Brain pericyte (primary cell): Measurements from ENCODE around the gene PSMA8.
"Not testable (repeated sequence)": the region's sequence is repeated elsewhere in the genome, so short reads cannot be mapped to it uniquely, and the experiment has no call there.

Experiments used
- DNase-seq: peaks from one replicate; pipeline ENCODE4 v3.0.0-alpha.2; 2012; ENCODE audit warnings: low read depth, low spot score

PSMA8 gene

GRCh38 chr18:26133652-26134051, at the start of gene PSMA8:
Gene PSMA8 (plus strand): TSS chr18:26133869. CDS start chr18:26133966, 97 bp downstream.
- no peak for DNase-seq

DNA sequence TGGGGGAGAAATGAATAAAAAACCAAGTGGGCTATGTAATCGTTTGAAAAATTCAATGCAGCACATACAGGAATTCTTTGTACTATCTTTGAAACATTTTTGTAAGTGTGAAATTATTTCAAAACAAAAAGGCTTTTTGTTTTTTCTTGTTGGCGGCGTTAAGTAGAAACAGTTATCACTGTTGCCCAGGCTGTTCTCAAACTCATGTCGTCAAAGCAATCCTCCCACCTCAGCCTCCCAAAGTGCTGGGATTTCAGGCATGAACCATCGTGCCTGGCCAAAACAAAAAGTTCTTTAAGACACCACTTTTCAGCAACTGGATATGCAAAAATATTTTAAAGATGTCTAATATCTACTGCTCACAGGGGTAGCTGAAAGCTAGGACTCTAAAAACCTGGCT, 48.6 kb upstream of the PSMA8 start:
- DNase-seq: no peak

DNA sequence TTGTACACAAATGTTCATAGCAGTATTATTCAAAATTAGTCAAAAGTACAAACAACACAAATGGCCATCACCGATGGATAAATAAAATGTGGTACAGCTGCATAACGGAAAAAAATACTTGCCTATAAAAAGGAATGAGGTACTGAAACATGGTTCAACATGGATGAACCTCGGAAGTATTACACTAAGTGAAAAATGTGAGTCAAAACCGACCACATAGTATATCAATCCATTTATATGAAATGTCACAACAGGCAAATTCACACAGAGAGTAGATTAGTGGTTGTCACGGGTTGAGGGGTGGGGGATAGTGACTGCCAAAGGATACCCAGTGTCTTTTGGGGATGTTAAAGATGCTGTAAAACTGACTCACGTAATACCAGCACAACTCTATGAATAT, 46.7 kb upstream of the PSMA8 start:
- DNase-seq: no peak

GRCh38 chr18:26088487-26088886, 45.2 kb upstream of the PSMA8 start:
- DNase-seq: no peak

- peak; percentile 4 for DNase-seq
Observed at GRCh38 chr18:26089293-26090129, 44.2 kb upstream of the PSMA8 start.

DNA sequence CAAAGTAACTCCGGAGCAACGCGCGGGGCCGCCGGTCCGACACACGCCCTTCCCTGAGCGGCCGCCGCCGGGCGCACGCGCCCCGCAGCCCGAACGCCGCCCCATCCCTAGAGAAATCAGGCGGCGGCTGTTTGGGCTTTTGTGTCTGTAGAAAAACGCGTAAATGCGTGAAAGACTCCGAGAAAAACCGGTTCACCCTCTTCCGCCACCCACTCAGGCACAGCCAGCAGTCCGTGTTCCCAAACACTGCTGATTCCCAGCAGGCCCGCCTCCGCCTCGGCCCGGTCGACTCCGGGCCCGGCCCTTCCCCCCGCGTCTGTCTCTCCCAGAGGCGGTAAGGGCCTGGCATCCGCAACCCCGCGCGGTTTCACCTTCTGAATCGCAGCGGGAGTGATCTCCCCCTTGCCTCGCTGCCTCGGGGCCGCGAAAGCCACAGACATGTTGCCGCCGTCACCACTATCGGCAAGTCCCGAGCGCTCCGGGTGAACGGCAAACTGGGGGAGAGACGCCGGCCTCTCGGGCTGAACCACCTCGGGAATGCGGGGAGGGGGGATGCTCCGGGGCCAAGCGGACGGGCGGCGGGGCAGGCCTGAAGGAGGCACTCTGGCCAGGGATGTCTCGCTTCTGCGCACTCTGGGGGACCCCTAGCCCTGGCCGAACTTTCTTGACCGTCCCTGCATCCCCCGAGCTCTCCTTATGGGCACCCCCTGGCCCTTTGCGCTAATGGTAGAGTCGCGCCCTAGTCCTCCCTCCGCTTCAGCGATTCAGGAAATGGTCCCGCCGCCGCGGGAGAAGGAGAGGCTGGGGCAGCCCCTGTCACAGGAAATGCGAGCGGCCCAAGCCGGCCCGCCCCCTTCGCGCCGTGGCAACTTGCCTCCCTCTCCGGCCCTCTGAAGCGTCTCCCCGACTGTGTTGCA, 43.3 kb upstream of the PSMA8 start, which contains the start of gene SS18:
Gene SS18 (minus strand): TSS at position 484 of the 917 bp plus-strand sequence. CDS start 44 bp downstream, at position 440.
- DNase-seq: peak; percentile 79

DNA sequence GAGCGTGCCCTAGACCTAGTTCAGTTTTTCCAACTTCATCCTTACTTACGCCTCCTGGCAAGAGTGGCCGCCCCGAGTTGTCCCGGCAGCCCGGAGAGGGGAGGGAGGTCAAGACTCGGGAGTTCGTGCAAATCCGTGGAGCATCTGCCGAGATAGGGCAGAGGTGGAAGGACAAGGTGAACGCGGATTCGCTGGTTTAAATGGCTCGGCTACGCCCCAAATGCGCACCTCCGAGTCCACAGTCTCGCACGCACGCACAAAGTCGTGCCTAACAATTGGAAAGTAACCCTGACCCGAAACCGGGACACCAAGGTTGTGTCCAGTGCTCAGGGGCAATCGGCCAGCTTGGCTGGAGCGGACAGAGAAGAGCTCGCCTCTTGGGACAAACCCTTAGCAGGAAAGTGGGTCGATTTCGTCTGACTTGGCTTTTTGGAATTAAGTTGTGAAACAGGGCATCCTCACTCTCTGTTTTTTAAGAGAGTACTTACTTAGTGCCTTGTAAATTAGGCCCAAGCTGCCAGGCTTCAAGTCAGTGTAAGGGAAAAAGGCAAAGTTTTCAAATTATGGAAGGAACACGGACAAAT, 42.5 kb upstream of the PSMA8 start:
- DNase-seq: no peak

DNA sequence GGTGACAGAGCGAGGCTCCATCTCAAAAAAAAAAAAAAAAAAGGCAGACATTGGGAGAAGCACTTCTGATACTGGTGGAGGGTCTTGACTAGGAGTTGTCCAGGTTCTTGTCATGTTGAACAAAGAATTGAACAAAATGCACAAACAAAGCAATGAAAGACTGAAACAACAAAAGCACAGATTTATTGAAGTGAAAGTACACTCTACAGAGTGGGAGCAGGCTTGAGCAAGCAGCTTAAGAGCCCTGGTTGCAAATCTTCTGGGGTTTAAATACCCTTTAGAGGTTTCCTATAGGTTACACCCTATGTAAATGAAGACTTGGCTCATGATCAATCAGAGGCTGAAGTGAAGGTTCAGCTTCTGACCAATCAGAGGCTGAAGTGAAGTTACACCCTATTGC, 36.8 kb upstream of the PSMA8 start:
- DNase-seq: no peak

DNA sequence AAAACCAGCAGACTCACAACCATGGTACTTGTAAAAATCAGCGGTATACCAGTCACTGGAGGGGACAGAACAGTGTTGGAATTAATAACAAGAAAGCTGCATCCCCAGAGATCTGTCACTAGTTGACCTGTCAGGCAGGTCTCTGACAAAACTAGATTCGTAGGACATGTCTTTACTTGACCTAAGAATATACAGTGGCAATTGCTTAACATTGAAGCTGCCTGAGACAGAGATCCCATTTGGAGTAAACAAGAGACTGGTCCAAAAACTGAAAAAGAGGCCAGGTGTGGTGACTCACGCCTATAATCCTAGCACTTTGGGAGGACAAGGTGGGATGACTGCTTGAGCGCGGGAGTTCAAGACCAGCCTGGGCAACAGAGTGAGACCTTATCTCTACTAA, 36.1 kb upstream of the PSMA8 start:
- no peak for DNase-seq

DNA sequence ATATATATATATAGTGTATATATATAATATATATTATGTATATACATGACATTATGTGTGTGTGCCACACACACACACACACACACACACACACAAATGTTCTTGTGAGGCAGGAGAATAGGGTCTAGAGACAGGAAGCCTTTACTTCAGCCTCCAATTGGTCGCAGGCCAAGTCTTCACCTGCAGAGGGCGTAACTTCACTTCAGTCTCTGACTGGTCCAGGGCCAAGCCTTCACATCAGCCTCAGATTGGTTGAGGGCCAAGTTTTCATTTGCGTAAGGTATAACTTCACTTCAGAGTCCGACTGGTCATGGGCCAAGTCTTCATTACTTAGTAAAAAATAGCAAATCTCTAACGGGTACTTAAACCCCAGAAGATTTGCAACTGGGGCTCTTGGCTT, 30.1 kb upstream of the PSMA8 start:
- DNase-seq: no peak

GRCh38 chr18:26104035-26104434, 29.6 kb upstream of the PSMA8 start:
- DNase-seq: no peak

- no peak for DNase-seq
Observed at GRCh38 chr18:26119246-26119645, 14.4 kb upstream of the PSMA8 start.

GRCh38 chr18:26121476-26121875, 12.2 kb upstream of the PSMA8 start:
- DNase-seq: no peak

DNA sequence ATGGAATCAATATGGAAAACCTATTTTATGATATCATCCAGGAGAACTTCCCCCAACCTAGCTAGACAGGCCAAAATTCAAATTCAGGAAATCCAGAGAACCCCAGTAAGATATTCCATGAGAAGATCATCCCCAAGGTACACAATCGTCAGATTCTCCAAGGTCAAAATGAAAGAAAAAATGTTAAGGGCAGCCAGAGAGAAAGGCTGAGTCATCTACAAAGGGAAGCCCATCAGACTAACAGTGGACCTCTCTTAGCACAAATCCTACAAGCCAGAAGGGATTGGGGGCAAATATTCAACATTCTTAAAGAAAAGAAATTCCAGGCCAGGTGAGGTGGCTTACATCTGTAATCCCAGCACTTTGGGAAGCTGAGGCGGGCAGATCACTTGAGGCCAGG, 11.7 kb upstream of the PSMA8 start:
- not testable (repeated sequence) for DNase-seq

GRCh38 chr18:26127786-26128185, 5.9 kb upstream of the PSMA8 start:
- DNase-seq: no peak

DNA sequence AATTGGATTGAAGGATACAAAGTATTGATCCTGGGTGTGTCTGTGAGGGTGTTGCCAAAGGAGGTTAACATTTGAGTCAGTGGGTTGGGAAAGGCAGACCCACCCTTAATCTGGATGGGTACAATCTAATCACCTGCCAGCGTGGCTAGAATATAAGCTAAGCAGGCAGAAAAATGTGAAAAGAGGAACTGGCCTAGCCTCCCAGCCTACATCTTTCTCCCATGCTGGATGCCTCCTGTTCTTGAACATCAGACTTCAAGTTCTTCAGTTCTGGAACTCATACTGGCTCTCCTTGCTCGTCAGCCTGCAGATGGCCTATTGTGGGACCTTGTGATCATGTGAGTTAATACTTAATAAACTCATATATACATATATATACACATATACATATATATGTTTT, 5.5 kb upstream of the PSMA8 start:
- DNase-seq: not testable (repeated sequence)

- no peak for DNase-seq
Observed at GRCh38 chr18:26134107-26134506, 438 bp downstream of the PSMA8 start.

- no peak for DNase-seq
Observed at GRCh38 chr18:26135548-26135947, 1.9 kb downstream of the PSMA8 start.

GRCh38 chr18:26157326-26157725, 23.7 kb downstream of the PSMA8 start:
- no peak for DNase-seq

- DNase-seq: no peak
Observed at GRCh38 chr18:26159353-26159752, 25.7 kb downstream of the PSMA8 start.

DNA sequence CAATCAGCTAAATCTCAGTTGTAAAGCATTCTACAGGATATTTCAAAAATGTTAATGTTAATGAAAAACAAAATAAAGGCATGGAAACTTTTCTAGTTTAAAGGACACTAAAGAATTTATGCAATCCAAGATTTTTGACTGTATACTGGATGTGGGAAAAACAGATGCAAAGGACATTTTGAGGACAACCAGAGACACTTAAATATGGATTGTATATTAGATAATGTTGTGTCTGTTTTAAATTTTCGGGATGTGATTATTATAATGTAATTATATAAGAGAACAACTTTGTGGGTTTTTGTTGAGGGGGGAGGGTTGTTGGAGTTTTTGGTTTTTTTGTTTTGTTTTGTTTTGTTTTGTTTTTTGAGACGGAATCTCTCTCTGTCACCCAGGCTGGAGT, 30.9 kb downstream of the PSMA8 start:
- DNase-seq: no peak

DNA sequence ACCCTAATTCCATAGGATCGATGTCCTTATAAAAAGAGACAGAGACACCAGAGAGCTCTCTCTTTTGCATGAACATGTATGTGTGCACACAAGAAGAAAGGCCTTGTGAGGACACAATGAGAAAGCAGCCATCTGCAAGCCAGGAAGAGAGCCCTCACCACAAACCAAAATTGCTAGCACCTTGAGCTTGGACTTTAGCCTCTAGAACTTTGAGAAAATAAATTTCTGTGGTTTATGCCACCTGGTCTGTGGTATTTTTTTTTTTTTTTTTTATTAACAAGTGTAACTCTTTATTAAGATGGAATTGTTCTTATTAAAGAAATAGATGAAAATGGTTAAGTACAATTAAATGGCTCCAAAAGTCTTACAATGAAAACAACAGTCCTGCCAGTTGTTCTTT, 33.9 kb downstream of the PSMA8 start:
- not testable (repeated sequence) for DNase-seq
